ENCODE results near the gene TNFAIP8L2. TPM values are rescaled to one million over a fixed set of nuclear protein-coding genes. Genes with fewer than 3 reads are reported as not detected.
"Not testable (repeated sequence)": the region's sequence is repeated elsewhere in the genome, so short reads cannot be mapped to it uniquely, and the experiment has no call there.

Gene TNFAIP8L2
- total RNA-seq, 1 donor from 2014 or later: 2.6 TPM

DNA sequence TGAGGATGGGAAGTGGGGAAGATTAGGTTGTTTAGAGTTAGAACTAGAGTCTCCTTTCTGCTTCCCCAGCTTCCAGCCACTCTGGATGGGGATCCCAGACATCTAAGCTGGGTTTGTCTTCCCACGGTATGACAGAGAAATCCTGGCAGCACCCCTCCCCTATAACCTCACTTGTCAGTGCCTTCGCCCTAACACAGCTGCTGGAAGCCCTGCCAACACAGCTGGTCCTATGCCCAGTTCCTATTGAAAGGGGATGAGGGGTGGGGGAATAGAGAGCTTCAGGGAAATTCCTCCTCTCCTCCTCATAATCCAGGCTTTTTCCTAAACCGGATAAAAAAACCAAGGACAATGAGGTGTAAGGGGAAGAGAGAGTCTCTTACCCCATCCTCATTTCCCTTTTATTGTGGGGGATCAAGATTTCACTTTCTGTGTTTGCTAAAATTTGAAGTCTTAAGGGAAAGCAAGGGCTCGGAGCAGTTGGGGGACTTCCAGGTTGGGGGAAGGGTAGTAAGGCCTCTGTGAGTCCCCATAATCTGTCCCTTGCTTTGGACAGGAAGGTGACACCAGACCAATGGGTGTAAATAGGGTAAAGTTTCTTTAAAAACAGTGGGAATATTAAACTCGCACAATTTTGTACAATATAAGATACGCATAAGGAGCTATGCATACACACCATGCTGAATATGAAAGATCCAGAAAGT, 18.7 kb downstream of the TNFAIP8L2 start:
- intact Hi-C loops (cut with DNase I): no loop called here
- peak; percentile 49 for ATAC-seq
- no peak for DNase-seq (ENCODE audit: missing footprints)

DNA sequence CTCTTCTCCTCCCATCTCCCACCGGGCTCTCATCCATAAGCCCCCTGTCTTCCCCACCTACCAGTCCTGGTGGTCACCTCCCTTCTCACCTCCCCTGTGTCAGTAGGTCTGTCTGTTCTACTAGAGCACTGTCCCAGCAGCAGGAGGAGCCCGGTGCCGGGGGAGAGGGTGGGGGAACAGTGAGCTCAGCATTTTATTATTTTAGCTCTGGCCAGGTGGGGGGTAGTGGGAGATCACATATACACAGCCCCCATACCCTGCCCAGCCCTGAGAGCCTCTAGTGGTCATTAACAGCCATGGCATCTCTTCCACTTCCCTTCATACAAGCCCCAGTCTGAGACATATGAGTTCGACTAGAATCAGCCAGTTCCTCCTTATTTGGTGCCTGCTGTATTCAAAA, 19.4 kb downstream of the TNFAIP8L2 start, which contains the start of gene TMOD4:
Gene TMOD4, minus strand, starts transcription at position 119 of the 400 bp plus-strand sequence. CDS start 1,106 bp downstream, outside the sequence.
- intact Hi-C loops (cut with DNase I): no loop called here
- DNase-seq (ENCODE audit: missing footprints): no peak

GRCh38 chr1:151176514-151177045, 20.1 kb downstream of the TNFAIP8L2 start:
- intact Hi-C loops (cut with DNase I): no loop called here
- ATAC-seq: no peak
- no peak for DNase-seq (ENCODE audit: missing footprints)

More for the DNA sequence above, 19.4 kb downstream of the TNFAIP8L2 start, which contains the start of gene TMOD4:
- peak; percentile 48 for ATAC-seq

GRCh38 chr1:151184211-151184610, 27.8 kb downstream of the TNFAIP8L2 start:
- intact Hi-C loops (cut with DNase I): no loop called here
- DNase-seq (ENCODE audit: missing footprints) (no peak), ATAC-seq (no peak)

DNA sequence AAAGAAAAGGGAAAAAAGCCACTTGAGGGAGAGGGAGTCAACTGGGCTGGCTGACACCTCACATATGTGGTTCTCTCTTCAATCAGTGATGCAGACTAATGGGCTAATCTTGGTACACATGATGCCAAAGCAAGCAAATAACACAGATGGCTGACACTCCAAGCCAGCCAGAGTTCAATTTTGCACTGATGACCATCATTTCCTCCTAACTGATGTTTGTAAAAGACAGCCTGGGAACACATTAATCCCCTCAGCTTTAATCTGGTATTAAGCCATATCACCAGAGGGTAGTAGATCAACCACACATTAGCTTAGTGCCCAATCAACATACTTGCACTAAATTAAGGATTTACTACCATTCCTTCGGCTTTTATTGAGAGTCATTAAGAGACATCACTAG, 30.8 kb downstream of the TNFAIP8L2 start:
- ATAC-seq: no peak
- intact Hi-C loops (cut with DNase I): no loop called here

DNA sequence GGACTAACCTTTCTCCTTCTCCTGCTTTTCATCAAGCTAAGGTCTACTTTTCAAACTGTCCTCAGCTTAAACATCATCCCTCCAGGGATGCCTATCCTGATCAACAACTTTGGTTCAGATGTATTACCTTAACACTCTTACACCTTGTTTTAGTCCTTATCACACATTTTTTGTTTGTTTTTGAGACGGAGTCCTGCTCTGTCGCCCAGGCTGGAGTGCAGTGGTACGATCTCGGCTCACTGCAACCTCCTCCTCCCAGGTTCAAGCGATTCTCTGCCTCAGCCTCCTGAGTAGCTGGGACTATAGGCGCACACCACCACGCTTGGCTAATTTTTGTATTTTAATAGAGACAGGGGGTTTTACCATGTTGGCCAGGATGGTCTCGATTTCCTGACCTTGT, 32.2 kb downstream of the TNFAIP8L2 start:
- DNase-seq (ENCODE audit: missing footprints); ATAC-seq; intact Hi-C loops (cut with DNase I): not testable (repeated sequence)

More for the DNA sequence above, 30.8 kb downstream of the TNFAIP8L2 start:
- no peak for DNase-seq (ENCODE audit: missing footprints)

GRCh38 chr1:151189637-151190445, 33.4 kb downstream of the TNFAIP8L2 start, which contains the start of gene VPS72:
TSS of gene VPS72 (minus strand) at chr1:151190197. CDS start at chr1:151190121, 76 bp downstream.
- peak; percentile 92 for DNase-seq (ENCODE audit: missing footprints)
- intact Hi-C loops (cut with DNase I): no loop called here

GRCh38 chr1:151192047-151192446, 35.6 kb downstream of the TNFAIP8L2 start:
- intact Hi-C loops (cut with DNase I): no loop called here
- ATAC-seq (no peak), DNase-seq (ENCODE audit: missing footprints) (no peak)

More at GRCh38 chr1:151189637-151190445, 33.4 kb downstream of the TNFAIP8L2 start, which contains the start of gene VPS72:
- ATAC-seq: peak; percentile 98

GRCh38 chr1:151193304-151193703, 36.9 kb downstream of the TNFAIP8L2 start:
- ATAC-seq: no peak
- intact Hi-C loops (cut with DNase I): no loop called here
- DNase-seq (ENCODE audit: missing footprints): no peak

DNA sequence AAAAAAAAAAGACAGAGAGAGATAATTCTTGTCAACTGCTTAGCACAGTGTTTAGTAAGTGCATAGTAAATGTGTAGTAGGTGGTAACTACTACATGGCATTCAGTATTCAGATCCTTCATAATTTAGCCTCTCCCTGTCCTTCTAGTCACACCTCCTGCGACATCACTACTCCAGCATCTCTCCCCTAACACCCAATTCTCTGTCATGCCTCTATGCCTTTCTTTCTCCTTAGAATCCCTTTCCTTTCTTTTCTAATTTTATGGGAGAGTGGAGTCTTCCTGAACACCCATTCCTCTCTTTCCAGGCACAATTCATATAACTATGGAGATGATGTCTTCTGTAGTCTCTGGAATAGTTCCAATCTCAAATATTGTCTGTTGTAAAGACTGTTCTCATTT, 37.4 kb downstream of the TNFAIP8L2 start:
- DNase-seq (ENCODE audit: missing footprints) (no peak), ATAC-seq (no peak)
- intact Hi-C loops (cut with DNase I): no loop called here

DNA sequence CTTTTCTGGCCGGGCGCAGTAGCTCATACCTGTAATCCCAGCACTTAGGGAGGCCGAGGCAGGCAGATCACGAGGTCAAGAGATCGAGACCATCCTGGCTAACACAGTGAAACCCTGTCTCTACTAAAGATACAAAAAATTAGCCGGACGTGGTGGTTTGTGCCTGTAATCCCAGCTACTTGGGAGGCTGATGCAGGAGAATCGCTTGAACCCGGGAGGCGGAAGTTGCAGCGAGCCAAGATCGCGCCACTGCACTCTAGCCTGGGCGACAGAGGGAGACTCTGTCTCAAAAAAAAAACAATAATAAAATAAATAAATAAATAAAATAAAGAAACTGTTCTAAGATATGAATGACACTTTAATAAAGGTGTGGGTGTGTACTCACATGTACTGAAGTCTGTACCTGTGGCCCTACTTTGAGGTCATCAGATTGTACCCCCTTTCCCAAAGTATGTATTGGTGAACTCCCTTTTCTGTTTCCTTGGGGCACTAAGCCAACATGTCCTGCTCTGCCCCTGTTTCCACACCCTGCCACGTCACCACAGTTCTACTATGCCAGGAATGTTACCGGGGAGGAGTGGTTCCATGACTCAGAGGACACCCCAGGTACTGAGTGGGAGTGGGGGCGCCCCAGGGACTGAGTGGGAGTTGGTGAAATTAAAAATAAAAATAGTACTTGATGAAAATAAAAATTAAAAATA, 38.6 kb downstream of the TNFAIP8L2 start:
- peak; percentile 72 for DNase-seq (ENCODE audit: missing footprints)
- intact Hi-C loops (cut with DNase I): loop anchor here (5.0 kb wide), 1 partner anchor 132 kb away; the partner anchor contains the start of gene PI4KB
- ATAC-seq: not testable (repeated sequence)

DNA sequence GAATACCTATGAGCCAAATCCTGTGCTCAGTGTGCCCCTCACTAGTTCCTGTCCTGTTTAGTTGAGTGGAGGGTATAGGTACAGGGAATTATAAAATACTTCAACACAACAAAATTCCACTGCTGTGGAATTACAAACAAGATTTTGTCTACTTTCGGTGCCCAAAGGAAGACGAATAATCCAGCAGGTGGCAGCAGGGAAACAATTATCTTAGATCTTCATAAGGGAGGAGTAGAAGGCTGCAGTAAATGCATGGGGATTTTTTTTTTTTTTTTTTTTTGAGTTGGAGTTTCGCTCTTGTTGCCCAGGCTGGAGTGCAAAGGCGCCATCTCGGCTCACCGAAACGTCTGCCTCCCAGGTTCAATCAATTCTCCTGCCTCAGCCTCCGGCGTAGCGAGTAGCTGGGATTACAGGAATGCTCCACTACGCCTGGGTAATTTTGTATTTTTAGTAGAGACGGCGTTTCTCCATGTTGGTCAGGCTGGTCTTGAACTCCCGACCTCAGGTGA, 39.9 kb downstream of the TNFAIP8L2 start:
- DNase-seq (ENCODE audit: missing footprints) (no peak), ATAC-seq (peak; percentile 15)
- intact Hi-C loops (cut with DNase I): loop anchor here (5.0 kb wide), 1 partner anchor 131 kb away; the partner anchor contains the start of gene PI4KB

GRCh38 chr1:151197863-151198253, 41.4 kb downstream of the TNFAIP8L2 start:
- ATAC-seq: no peak
- intact Hi-C loops (cut with DNase I): loop anchor here (2.0 to 5.0 kb wide), 2 partner anchors 57 to 129 kb away; partner anchors contain the start of genes PI4KB and PSMD4
- DNase-seq (ENCODE audit: missing footprints): no peak

DNA sequence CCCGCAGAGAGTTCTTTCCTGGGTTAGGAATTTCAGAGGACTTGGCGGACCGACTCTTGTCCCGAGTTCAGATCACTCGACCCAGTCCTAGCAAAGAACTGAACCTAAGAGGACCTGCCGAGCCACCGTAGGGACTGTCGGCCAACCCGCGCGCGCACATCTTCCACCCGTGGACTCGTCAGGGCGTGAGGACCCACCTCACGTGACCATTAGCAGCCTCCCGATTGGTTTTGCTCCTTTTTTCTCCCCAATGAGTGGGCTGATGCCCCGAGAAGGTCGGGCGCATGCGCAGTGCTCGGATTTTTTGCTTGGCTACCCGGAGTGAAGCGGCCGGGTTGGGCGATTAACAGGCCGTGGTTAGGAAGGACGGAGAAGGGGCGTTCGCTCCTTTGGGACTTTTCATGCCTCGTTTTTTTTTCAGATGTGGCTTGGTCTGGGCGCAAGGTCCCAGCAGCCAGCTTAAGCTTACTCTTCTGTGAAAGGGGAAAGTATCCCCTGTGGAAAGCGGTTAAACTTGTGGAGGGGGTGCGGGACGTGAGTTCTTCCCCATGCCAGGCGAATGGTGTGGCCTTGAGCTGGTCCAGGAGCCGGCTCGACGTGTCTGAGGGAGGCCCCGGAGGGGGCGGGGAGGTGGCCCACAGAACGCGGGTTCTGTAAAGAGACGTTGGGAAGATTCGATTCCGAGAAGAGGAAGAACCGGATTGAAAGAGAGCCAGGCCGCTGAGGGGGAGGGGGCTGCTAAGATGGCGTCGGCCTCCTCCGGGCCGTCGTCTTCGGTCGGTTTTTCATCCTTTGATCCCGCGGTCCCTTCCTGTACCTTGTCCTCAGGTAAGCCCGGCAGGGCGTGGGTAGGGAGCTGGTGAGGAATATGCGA, 42.0 kb downstream of the TNFAIP8L2 start, which contains the start of gene PIP5K1A:
Gene PIP5K1A, plus strand, starts transcription at position 299 of the 874 bp plus-strand sequence. Its CDS starts 445 bp downstream, at position 744.
- ATAC-seq (peak; percentile 97), DNase-seq (ENCODE audit: missing footprints) (peak; percentile 100)
- intact Hi-C loops (cut with DNase I): loop anchor here (2.0 to 5.0 kb wide), 2 partner anchors 56 to 129 kb away; partner anchors contain the start of genes PI4KB and PSMD4

DNA sequence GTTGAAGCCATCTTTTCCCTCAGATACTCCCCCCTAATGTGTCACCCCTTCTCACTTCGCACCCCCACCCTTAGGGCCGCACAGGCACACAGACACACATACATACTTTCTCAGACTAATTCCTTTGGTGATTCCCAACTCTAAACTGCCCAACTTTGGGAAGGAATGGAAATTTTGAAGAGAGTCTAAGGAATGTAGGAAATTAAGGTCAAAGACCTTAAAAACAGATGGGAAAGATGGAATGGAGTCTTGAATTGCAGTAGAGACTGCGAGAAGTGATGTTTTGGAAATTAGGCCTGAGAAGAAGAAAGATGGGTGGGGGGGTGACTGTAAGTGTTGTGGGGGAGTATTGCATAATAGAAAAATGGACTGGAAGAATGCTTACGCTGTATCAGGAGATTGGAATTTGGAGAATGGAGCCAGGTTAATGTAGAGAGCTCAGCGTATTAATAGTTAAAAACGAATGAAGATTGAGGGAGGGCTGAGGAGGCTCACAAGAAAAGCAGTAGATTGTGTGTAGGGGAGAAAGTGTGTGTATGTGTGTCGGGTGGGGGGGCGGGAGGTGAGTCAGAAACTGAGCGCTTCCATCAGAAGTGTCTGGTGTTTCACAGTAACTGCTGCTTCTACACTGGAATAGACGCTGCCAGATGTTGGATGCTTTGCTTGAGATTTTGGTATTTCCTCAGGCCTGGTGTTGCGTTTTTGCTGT, 43.6 kb downstream of the TNFAIP8L2 start:
- no peak for DNase-seq (ENCODE audit: missing footprints)
- ATAC-seq: no peak
- intact Hi-C loops (cut with DNase I): loop anchor here (2.0 to 5.0 kb wide), 2 partner anchors 55 to 127 kb away; partner anchors contain the start of genes PI4KB and PSMD4

- DNase-seq (ENCODE audit: missing footprints): not testable (repeated sequence)
Observed at GRCh38 chr1:151205381-151205965, 49.0 kb downstream of the TNFAIP8L2 start.

More at GRCh38 chr1:151205381-151205965, 49.0 kb downstream of the TNFAIP8L2 start:
- intact Hi-C loops (cut with DNase I); ATAC-seq: not testable (repeated sequence)
